Colonic mucosa (tissue), 4 donors: ENCODE data around the gene ORC4. TPM values are rescaled to one million over a fixed set of nuclear protein-coding genes. Genes with fewer than 3 reads are reported as not detected.

ENCODE experiments used
- DNase-seq: peaks from one replicate; pipeline ENCODE4 v3.0.0-alpha.2; 2020
- H3K27ac ChIP-seq: fragments of 200-600 bp; one replicate; pipeline ENCODE4 v1.8.0; 2021
- H3K27me3 ChIP-seq: fragments of 200-600 bp; one replicate; pipeline ENCODE4 v1.8.0; 2021
- H3K36me3 ChIP-seq: fragments of 200-600 bp; one replicate; pipeline ENCODE4 v1.8.0; 2021
- H3K4me1 ChIP-seq: fragments of 200-600 bp; one replicate; pipeline ENCODE4 v1.8.0; 2021; ENCODE audit warnings: mild to moderate bottlenecking
- H3K4me3 ChIP-seq: fragments of 200-600 bp; one replicate; pipeline ENCODE4 v1.8.0; 2021
- H3K9ac ChIP-seq, 2 donors: one replicate each; pipeline ENCODE4 v1.7.0; 2013; ENCODE audit warnings: control low read depth in 2 of 2, low read depth in 2 of 2, low read length in 2 of 2
- H3K9me3 ChIP-seq: fragments of 200-600 bp; one replicate; pipeline ENCODE4 v1.8.0; 2021
- intact Hi-C: fragments of 100-400 bp; cut with DNase I; formaldehyde crosslinking; loops from one replicate; pipeline ENCODE4 v1.14.1; 2022
- total RNA-seq, 2 donors: library from RNA; stranded (reverse); fragmentation: NEBNext Ultra II Directional in 1 of 2; extraction: Animal tissue kit (Norgen Biotek cat#: 25700) in 1 of 2; gene quantifications; one replicate each; pipeline ENCODE4 v1.2.1, GENCODE V29; 2021
- TF ChIP-seq, protein P1 (sequence below): fragments of 200-600 bp; IDR thresholded peaks from one replicate; pipeline ENCODE4 v1.8.0; 2022; ENCODE audit warnings: antibody characterized with exemption, mild to moderate bottlenecking
- donor health status: healthy.
- donor health status: DM: no; HTN: no; CAD: no.
- donor health status: DM: no; HTN: no; CAD: no.

The ORC4 gene
- total RNA-seq, 2 donors from 2014 or later = 42.0 to 42.3 TPM

- Histone ChIP-seq H3K9ac (no peak overlapping the region), H3K27me3 (no peaks in the 10 kb centered on the region), H3K4me1 (no peaks in the 10 kb centered on the region), H3K4me3 (no peak overlapping the region), H3K36me3 (no peaks in the 10 kb centered on the region), H3K27ac (no peak overlapping the region), H3K9me3 (no peaks in the 10 kb centered on the region)
- TF ChIP-seq, protein P1, sequence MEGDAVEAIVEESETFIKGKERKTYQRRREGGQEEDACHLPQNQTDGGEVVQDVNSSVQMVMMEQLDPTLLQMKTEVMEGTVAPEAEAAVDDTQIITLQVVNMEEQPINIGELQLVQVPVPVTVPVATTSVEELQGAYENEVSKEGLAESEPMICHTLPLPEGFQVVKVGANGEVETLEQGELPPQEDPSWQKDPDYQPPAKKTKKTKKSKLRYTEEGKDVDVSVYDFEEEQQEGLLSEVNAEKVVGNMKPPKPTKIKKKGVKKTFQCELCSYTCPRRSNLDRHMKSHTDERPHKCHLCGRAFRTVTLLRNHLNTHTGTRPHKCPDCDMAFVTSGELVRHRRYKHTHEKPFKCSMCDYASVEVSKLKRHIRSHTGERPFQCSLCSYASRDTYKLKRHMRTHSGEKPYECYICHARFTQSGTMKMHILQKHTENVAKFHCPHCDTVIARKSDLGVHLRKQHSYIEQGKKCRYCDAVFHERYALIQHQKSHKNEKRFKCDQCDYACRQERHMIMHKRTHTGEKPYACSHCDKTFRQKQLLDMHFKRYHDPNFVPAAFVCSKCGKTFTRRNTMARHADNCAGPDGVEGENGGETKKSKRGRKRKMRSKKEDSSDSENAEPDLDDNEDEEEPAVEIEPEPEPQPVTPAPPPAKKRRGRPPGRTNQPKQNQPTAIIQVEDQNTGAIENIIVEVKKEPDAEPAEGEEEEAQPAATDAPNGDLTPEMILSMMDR = no peak
- intact Hi-C loops = no loop called here
- no peak for DNase-seq
These were observed 96.7 kb downstream of the ORC4 start for GRCh38 chr2:147923846-147924245.

- TF ChIP-seq, protein P1 = no peak
- DNase-seq = no peak
- no peak overlapping the region for H3K9ac ChIP-seq
- no peaks in the 10 kb centered on the region for H3K36me3 ChIP-seq
- H3K9me3 ChIP-seq = no peaks in the 10 kb centered on the region
- intact Hi-C loops = loop anchor here (10.0 kb wide), 2 partner anchors 582 to 1182 kb away; no protein-coding TSS in a partner anchor
- H3K27ac ChIP-seq = no peak overlapping the region
- no peak overlapping the region for H3K4me3 ChIP-seq
- H3K4me1 ChIP-seq = no peaks in the 10 kb centered on the region
- H3K27me3 ChIP-seq = no peaks in the 10 kb centered on the region
These were observed 103.4 kb downstream of the ORC4 start for GRCh38 chr2:147917161-147917560.

DNA sequence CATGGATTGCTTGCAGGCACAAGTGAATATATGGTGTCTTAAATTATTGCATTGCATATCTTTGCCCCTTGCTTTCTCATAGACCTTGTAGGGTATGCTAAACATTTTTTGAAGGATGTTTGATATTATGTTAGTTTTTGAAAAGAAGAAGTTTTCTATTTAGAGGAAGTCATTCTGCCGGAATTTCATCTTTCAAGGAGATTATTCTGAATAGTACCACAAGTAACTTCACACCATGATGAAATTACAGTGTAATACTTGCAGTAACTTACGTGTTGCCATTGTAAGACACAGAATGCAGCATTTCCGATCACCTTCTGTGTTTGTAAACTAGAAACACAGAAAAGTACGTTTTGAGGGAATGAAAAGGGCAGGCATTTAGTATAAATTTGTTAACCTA, 103.8 kb downstream of the ORC4 start:
- Histone ChIP-seq H3K4me1 (no peaks in the 10 kb centered on the region), H3K9ac (no peak overlapping the region), H3K4me3 (no peak overlapping the region), H3K27me3 (no peaks in the 10 kb centered on the region), H3K9me3 (no peaks in the 10 kb centered on the region), H3K36me3 (no peaks in the 10 kb centered on the region), H3K27ac (no peak overlapping the region)
- intact Hi-C loops = loop anchor here (10.0 kb wide), 2 partner anchors 582 to 1182 kb away; no protein-coding TSS in a partner anchor
- DNase-seq = no peak
- TF ChIP-seq, protein P1 = no peak

GRCh38 chr2:147916067-147916466, 104.5 kb downstream of the ORC4 start:
- TF ChIP-seq, protein P1 = no peak
- H3K4me3 ChIP-seq = no peak overlapping the region
- no peaks in the 10 kb centered on the region for H3K36me3 ChIP-seq
- H3K27me3 ChIP-seq = no peaks in the 10 kb centered on the region
- H3K9me3 ChIP-seq = no peaks in the 10 kb centered on the region
- no peaks in the 10 kb centered on the region for H3K4me1 ChIP-seq
- no peak for DNase-seq
- no peak overlapping the region for H3K27ac ChIP-seq
- no peak overlapping the region for H3K9ac ChIP-seq
- intact Hi-C loops = loop anchor here (10.0 kb wide), 2 partner anchors 581 to 1181 kb away; no protein-coding TSS in a partner anchor

DNA sequence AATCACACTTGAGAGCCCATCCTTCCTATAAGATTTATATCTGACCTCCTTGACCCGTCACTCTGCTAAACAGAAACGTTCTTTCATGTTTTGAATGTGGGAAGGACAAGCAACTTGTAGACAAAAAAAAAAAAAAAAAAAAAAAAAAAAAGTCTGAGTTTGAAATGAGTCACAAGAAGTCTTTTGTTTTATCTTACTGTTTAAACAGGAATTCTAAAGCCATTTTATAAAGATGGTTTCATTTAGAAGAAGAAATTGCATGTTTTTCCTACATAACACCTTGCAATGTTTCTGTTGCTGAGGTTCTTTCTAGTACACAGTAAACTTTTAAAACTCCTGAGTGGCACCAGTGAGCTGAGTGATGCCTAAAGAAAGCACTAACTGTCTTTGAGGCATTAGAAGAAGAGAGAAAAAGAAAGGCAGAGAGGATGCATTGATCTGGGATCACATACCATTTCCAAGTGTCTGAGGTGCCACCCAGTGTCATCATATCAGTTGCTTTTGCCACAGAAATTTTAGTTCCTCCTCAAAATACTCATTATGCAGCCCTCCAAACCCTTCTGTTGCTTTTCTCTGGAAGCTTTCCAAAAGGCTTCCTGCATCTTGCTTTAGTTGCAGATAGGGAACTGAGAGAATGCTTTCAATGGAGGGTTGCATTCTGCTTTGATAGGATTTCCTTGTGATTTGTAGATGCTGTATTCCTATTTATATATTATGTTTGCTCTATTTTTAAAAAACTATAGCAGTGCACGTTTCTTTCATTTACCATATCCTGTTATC, 106.6 kb downstream of the ORC4 start:
- intact Hi-C loops = loop anchor here (5.0 to 10.0 kb wide), 3 partner anchors 579 to 1179 kb away; no protein-coding TSS in a partner anchor
- no peaks in the 10 kb centered on the region for H3K27me3 ChIP-seq
- H3K4me3 ChIP-seq = no peak overlapping the region
- no peak overlapping the region for H3K9ac ChIP-seq
- H3K4me1 ChIP-seq = no peaks in the 10 kb centered on the region
- TF ChIP-seq, protein P1 = no peak
- no peak overlapping the region for H3K27ac ChIP-seq
- no peak for DNase-seq
- no peaks in the 10 kb centered on the region for H3K36me3 ChIP-seq
- no peaks in the 10 kb centered on the region for H3K9me3 ChIP-seq
